ENCODE data around the gene MYEF2.

The MYEF2 gene

DNA sequence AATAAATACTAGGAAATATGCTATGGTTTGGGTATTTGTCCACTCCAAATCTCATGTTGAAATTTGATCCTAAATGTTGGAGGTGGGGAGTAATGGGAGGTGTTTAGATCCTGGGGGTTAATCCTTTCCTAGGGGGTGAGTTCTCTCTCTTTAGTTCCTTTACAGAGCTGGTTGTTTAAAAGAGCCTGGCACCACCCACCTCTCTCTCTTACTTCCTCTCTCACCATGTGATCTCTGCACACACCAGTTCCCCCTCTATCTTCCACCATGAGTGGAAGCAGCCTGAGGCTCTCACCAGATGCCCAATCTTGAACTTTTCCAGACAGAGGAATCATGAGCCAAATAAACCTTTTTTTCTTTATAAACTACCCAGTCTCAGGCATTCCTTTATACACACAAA is 46.8 kb downstream of the MYEF2 start:
- Histone ChIP-seq H3K9ac (ENCODE audit: low read length) (no peak overlapping the region), H3K27ac (ENCODE audit: low read depth, low read length) (no peak overlapping the region), H3K4me2 (ENCODE audit: low read depth, low read length, poor library complexity, severe bottlenecking) (no peak overlapping the region), H3K4me3 (ENCODE audit: insufficient read depth, low read length, poor library complexity, severe bottlenecking) (no peak overlapping the region), H3K36me3 (ENCODE audit: low read length) (no peaks in the 10 kb centered on the region), H4K20me1 (ENCODE audit: low read depth, low read length) (no peaks in the 10 kb centered on the region), H3K9me2 (replicated peaks; ENCODE audit: insufficient read depth, low read length) (no peaks in the 10 kb centered on the region), H3F3A (ENCODE audit: insufficient read depth) (no peaks in the 10 kb centered on the region), H3K9me3 (ENCODE audit: insufficient read depth, low read length) (no peaks in the 10 kb centered on the region), H2AFZ (ENCODE audit: low read depth, low read length, severe bottlenecking) (no peak overlapping the region), H3K79me2 (ENCODE audit: insufficient read depth, low read length) (no peaks in the 10 kb centered on the region), H3K27me3 (ENCODE audit: low read length) (0 out of 2 replicates have a peak, but pooled peaks cover 4% of the 10 kb centered on the region)
- TF ChIP-seq EZH2phosphoT487 (conservative IDR thresholded peaks at IDR 0.05; ENCODE audit: low read length) = no peak
- TF ChIP-seq, protein P1, sequence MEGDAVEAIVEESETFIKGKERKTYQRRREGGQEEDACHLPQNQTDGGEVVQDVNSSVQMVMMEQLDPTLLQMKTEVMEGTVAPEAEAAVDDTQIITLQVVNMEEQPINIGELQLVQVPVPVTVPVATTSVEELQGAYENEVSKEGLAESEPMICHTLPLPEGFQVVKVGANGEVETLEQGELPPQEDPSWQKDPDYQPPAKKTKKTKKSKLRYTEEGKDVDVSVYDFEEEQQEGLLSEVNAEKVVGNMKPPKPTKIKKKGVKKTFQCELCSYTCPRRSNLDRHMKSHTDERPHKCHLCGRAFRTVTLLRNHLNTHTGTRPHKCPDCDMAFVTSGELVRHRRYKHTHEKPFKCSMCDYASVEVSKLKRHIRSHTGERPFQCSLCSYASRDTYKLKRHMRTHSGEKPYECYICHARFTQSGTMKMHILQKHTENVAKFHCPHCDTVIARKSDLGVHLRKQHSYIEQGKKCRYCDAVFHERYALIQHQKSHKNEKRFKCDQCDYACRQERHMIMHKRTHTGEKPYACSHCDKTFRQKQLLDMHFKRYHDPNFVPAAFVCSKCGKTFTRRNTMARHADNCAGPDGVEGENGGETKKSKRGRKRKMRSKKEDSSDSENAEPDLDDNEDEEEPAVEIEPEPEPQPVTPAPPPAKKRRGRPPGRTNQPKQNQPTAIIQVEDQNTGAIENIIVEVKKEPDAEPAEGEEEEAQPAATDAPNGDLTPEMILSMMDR (IDR thresholded peaks at IDR 0.05; ENCODE audit: insufficient read depth, low read length, poor library complexity, severe bottlenecking) = no peak

DNA sequence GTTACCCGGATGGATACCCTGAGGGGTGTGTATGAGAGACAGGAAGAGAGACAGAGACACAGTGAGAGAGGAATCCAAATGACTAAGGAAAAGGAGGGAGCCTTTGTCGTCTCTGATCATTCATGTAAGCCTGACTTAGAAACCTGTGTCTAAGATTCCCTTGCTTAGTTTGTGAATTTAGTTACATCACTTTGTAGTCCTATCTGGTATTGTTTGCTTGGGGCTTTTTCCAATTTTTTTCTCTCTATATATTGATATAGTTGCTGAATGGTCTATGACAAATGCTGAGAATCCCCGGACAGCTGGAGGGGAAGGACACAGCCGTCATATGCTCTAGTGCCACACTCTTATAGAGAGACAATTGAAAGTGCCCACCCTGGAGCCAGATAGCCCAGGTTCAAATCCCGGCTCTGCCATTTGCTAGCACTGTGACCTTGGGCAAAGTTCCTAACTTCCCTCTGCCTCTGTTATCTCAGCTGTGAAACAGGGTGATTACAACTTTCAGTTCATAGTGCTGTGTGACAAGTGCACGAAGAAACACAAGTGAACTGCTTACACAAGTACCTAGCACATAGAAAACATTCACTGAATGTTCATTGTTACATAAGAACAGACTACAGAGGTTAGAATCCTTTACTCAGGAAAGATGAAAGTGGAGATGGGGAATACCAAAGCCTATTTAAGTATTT is 51.3 kb downstream of the MYEF2 start:
- Histone ChIP-seq H3K9me3 (ENCODE audit: insufficient read depth, low read length) (no peaks in the 10 kb centered on the region), H3F3A (ENCODE audit: insufficient read depth) (no peaks in the 10 kb centered on the region), H3K4me2 (ENCODE audit: low read depth, low read length, poor library complexity, severe bottlenecking) (no peak overlapping the region), H3K9me2 (replicated peaks; ENCODE audit: insufficient read depth, low read length) (0 out of 2 replicates have a peak, but pooled peaks cover 3% of the 10 kb centered on the region), H3K27ac (ENCODE audit: low read depth, low read length) (no peak overlapping the region), H3K27me3 (ENCODE audit: low read length) (0 out of 2 replicates have a peak, but pooled peaks cover 4% of the 10 kb centered on the region), H4K20me1 (ENCODE audit: low read depth, low read length) (no peaks in the 10 kb centered on the region), H3K36me3 (ENCODE audit: low read length) (no peaks in the 10 kb centered on the region), H3K79me2 (ENCODE audit: insufficient read depth, low read length) (no peaks in the 10 kb centered on the region), H2AFZ (ENCODE audit: low read depth, low read length, severe bottlenecking) (no peak overlapping the region), H3K4me3 (ENCODE audit: insufficient read depth, low read length, poor library complexity, severe bottlenecking) (no peak overlapping the region), H3K9ac (ENCODE audit: low read length) (no peak overlapping the region)
- TF ChIP-seq, protein P1 (IDR thresholded peaks at IDR 0.05; ENCODE audit: insufficient read depth, low read length, poor library complexity, severe bottlenecking) = no peak
- TF ChIP-seq EZH2phosphoT487 (conservative IDR thresholded peaks at IDR 0.05; ENCODE audit: low read length) = no peak

DNA sequence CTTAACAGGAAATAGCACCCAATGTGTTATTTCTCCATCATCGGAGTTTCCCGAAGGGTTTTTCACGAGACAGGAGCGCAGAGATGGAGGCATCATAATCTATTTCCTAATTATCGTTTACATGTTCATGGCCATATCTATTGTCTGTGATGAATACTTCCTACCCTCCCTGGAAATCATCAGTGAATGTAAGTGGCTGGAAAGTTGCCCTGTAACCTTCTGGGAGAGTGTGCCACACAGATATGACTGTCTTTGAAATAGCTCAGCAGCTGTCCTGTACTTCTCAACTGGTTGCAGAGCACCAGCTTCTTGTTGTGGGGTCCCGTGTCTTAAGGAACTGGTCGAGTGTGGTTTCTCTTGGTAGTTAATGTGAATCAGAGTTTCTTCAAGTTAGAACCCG is 56.2 kb downstream of the MYEF2 start:
- Histone ChIP-seq H3K9me2 (replicated peaks; ENCODE audit: insufficient read depth, low read length) (0 out of 2 replicates have a peak, but pooled peaks cover 3% of the 10 kb centered on the region), H3K4me2 (ENCODE audit: low read depth, low read length, poor library complexity, severe bottlenecking) (no peak overlapping the region), H3K79me2 (ENCODE audit: insufficient read depth, low read length) (no peaks in the 10 kb centered on the region), H2AFZ (ENCODE audit: low read depth, low read length, severe bottlenecking) (no peak overlapping the region), H3K9ac (ENCODE audit: low read length) (no peak overlapping the region), H3K9me3 (ENCODE audit: insufficient read depth, low read length) (no peaks in the 10 kb centered on the region), H3K27me3 (ENCODE audit: low read length) (no peaks in the 10 kb centered on the region), H3K27ac (ENCODE audit: low read depth, low read length) (no peak overlapping the region), H3F3A (ENCODE audit: insufficient read depth) (no peaks in the 10 kb centered on the region), H3K36me3 (ENCODE audit: low read length) (no peaks in the 10 kb centered on the region), H4K20me1 (ENCODE audit: low read depth, low read length) (no peaks in the 10 kb centered on the region), H3K4me3 (ENCODE audit: insufficient read depth, low read length, poor library complexity, severe bottlenecking) (no peak overlapping the region)
- TF ChIP-seq, protein P1 (IDR thresholded peaks at IDR 0.05; ENCODE audit: insufficient read depth, low read length, poor library complexity, severe bottlenecking) = no peak
- TF ChIP-seq EZH2phosphoT487 (conservative IDR thresholded peaks at IDR 0.05; ENCODE audit: low read length) = no peak
